NCI-H446 treated with DMSO at 0.1 percent for 48 hours (cell line): ENCODE data around the gene ASB3.
"Not testable (repeated sequence)": the region's sequence is repeated elsewhere in the genome, so short reads cannot be mapped to it uniquely, and the experiment has no call there.

Experiments
- DNase-seq: peaks from one replicate; lab custom pipeline; 2025; lab: John Stamatoyannopoulos, UW

ASB3 gene

GRCh38 chr2:53786705-53787613 is at the start of gene ASB3, which contains the start of gene ERLEC1:
Gene ASB3 (minus strand): TSS chr2:53786953. CDS start chr2:53765572, 21,381 bp downstream.
Gene ERLEC1 (plus strand): TSS chr2:53787044. CDS start chr2:53787211, 167 bp downstream.
- DNase-seq, result peak; percentile 80

DNA sequence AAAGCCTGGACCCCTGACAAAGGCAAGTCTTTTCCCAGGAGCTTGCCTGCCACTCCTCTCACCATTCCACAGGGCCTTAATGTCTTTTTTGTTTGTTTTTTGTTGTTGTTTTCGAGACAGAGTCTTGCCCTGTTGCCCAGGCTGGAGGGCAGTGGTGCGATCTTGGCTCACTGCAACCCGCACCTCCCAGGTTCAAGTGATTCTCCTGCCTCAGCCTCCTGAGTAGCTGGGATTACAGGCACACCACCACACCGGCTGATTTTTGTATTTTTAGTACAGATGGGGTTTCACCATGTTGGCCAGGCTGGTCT is 43.2 kb upstream of the ASB3 start:
- not testable (repeated sequence) for DNase-seq

- DNase-seq, result no peak
These were observed 42.7 kb upstream of the ASB3 start for GRCh38 chr2:53829273-53829979.

DNA sequence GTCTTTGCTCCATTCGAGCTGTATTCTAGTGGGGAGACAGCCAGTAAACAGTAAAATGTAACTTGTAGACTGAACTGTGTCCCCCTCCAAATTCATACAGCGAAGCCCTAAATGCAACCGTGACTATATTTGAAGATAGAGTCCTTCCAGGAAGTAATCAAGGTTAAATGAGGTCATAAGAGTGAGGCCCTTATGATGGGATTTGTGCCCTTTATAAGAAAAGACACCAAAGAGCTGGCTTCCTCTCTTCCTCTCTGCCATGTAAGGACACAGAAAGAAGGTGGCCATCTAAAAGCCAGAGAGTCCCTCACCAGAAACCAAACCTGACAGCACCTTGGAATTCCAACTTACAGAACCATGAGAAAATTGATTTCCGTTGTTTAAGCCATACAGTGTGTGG is 41.6 kb upstream of the ASB3 start:
- no peak for DNase-seq

DNA sequence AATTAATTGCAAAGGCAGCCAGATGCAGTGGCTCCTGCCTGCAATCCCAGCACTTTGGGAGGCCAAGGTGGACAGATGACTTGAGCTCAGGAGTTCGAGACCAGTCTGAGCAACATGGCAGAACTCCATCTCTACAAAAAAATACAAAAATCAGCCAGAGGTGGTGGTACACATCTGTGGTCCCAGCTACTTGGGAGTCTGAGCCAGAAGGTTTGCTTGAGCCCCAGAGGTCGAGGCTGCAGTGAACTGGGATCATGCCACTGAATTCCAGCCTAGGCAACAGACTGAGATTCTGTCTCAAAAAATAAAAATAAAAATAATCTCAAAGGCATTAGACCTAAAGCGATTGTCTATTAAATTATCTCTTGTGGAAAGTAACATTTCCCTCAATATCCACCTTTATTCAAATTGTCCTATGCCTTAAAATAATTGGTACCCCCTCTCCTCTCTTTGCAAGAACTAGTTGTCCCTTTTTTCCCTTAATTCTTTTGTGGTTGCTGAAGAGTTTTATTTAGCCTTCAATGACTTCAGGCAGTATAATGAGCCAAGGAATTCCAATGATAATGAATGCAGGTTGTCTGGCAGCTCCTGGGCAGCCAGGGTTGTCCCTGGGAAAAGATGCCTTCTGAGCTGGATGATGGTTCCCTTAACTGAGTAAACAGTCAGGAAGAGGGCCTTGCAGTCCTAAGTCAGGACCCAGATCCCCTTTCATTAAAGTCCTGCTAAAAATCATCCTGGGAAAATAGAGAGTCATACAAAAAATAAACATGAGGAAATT is 40.8 kb upstream of the ASB3 start:
- no peak for DNase-seq

DNA sequence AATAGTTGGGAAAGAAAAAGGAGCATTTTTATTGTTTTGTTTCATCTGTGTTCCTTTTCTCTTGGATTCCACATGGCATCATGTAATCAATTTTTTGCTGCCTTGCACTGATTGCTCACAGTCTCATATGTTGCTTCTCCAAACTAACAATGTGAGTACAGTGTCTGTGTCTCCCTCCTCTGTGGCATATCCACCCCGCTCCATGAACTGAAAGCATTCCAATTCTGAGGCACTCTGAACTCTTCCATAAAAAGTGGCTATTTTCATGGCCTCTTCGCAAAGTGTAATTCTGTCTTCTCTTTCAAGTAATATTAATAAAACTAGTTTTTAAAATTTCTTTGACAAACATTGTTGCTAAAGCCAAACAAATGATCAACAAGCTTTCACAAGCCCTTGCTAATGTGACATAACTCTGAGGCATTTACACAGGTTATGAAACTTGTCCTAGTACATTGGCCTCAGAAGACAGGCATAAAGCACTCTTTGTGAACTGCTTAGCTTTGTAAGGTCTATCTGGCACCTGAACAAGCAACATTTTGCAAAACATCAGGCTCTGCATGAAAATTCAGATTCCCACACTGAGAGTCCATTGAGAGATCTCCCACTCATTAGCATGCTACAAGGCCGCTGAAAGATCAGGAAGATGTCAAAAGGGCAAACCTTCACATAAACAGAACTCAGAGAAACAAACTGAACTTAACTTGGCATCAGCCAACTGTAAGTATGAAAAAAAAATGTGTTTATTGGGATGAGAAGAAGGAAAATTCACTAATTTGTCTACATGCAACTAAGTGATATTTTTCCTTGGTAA is 40.0 kb upstream of the ASB3 start:
- no peak for DNase-seq

- DNase-seq, result no peak
These were observed 39.3 kb upstream of the ASB3 start for GRCh38 chr2:53826030-53826410.

GRCh38 chr2:53823639-53824038 is 36.9 kb upstream of the ASB3 start:
- DNase-seq, result not testable (repeated sequence)

DNA sequence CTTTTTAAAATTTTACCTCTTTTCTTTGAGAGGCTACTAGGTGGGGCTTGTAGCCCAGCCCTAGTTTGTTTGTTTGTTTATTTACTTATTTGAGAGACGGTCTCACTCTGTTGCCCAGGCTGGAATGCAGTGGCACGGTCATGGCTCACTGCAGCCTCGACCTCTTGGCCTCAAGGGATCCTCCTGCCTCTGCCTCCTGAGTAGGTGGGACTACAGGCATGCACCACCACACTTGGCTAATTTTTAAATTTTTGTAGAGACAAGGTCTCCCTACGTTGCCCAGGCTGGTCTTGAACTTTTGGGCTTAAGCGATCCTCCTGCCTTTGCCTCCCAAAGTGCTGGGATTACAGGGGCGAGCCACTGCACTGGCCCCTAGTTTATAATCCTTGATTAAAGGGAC is 35.1 kb upstream of the ASB3 start:
- no peak for DNase-seq

GRCh38 chr2:53820711-53821110 is 34.0 kb upstream of the ASB3 start:
- DNase-seq, result no peak

DNA sequence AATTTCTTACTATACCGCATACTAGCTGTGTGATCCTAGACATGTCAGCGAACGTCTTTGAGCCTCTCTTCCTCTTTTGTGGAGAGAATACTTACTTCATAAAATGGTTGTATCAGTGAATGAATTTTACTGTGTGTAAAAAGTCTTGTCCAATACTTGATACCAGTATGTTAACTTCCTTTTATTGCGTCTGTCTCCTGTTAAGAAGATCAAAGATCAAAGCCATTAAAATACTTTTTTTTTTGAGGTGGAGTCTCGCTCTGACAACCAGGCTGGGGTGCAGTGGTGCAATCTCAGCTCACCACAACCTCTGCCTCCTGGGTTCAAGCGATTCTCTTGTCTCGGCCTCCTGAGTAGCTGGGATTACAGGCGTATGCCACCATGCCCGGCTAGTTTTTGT is 33.3 kb upstream of the ASB3 start:
- no peak for DNase-seq

DNA sequence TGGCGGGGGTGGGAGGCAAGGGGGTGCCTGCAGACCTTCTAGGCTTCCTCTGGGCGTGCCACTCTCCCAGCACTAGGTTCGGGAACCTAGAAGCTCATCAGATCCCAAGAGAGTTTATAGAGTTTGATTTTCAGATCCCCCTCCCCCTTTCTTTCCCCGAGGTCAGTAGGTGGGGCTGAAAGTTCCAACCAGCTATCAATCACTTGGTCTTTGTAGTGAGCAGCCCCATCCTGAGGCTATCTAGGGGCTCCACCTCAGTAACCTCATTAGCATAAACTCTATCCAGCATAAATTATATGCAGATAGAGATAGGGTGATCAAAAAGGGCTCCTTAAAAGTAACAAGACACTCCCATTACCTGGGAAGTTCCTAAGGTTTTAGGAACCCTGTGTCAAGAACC is 32.9 kb upstream of the ASB3 start:
- DNase-seq, result no peak

DNA sequence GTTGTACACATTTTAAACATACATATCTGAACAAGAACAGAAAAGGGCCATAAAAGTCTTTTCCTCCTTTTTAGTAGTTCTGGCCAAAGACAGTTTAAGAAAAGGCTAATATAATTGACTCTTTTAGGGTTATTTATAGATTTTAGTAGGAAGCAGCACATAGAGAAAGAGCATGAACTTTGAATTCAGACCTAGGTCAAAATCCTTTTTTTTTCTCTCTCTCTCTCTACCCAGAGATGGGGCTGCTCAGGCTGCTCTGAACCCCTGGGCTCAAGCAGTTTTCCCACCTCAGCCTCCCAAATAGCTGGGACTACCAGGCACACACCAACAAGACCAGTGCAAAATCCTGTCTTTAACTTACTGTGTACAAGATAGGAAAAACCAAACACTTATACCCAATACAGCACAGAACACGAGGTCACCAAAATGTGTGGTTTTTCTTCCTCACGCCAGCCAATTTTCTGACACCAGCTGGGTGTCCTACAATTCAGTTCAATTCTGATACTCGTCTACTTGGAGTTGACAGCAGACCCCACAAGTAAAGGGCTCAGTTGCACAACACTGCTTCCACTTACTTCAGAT is 32.2 kb upstream of the ASB3 start:
- DNase-seq, result no peak

- no peak for DNase-seq
These were observed 26.4 kb upstream of the ASB3 start for GRCh38 chr2:53813151-53813550.

- no peak for DNase-seq
These were observed 24.8 kb upstream of the ASB3 start for GRCh38 chr2:53811601-53812000.

DNA sequence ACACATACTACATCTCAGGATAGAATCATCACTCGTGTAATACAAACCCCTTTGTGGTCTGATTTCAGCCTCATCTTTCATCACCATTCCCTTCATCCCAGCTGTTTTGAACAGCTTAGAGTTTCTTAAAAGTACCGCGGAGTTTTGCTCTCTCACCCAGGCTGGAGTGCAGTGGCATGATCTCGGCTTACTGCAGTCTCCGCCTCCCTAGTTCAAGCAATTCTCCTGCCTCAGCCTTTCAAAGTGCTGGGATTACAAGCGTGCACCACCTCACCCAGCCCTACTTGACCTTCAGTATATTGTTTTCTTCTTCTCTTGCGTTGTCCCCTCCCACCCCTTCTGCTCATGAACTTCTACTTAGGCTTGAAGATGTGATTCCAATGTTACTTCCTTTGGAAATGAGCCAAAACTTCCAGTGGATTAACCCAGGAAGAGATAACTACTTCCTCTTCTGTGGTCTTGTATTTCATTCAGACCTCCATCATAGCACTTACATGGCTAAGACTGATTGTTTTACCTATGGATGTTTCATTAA is 15.9 kb upstream of the ASB3 start:
- DNase-seq, result no peak

DNA sequence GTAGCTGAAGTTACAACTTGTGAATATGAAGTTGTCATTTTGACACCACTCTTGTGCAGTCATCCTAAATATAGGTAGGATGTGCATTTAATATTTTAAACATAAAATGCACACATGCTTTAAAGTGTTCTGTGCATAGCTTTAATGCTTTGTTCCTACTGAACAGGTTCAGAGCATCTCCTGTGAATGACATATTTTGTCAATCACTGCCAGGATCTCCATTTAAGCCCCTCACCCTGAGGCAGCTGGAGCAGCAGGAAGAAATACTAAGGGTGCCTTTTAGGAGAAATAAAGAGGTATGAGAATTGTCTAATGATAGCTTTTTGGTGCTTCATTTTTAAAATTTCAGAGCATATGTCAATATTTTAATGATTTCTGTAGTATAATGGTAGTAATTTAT is 14.8 kb upstream of the ASB3 start:
- no peak for DNase-seq

DNA sequence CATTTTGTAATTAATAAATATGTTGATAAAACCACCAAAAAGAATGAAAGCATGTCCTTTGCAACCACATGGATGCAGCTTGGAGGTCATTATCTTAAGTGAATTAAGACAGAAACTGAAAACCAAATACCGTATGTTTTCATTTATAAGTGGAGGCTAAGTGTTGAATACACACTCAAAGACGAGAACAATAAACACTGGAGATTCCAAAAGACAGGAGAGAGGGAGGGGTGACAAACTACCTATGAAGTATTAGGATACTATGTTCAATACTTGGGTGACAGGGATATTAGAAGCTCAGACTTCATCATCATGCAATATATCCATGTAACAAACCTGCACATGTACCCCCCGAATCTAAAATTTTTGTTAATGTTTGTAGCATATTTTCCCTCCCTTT is 7.1 kb upstream of the ASB3 start:
- DNase-seq, result no peak

- no peak for DNase-seq
These were observed 6.5 kb upstream of the ASB3 start for GRCh38 chr2:53793261-53793660.

DNA sequence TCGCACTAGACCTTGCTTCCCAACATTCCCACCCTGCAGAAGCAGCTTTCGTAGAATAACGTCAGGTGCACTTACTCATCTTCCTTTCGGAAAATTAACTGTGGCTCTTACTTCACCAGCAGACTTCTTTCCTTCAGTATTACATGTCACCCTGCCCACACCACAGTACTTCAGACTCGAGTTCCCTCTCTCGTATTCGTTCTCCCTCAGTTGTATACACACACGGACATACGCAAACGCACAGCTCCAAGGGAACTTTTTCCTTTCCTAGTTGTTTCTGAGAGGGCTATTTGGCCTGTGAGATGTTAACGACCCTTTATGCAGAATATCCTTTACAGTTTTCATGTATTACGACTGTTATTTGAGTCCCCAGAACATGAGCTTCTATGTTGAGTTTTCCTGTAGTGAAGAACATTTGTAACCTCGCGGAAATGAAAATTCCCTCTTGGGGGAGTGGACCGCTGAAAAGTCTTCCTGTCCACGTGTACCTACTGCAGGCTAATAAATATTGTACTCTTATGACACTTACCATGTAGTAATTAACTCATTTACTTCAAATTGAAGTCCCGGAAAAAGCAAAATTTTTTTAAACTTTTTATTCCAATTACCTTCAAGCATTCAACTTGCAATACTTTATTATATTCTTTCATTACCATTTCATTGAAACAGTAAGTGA is 999 bp upstream of the ASB3 start:
- no peak for DNase-seq

- no peak for DNase-seq
These were observed 425 bp downstream of the ASB3 start for GRCh38 chr2:53786352-53786704.
